Osteocyte (in vitro differentiated cells): ENCODE data around the gene TSR1. TPM values are rescaled to one million over a fixed set of nuclear protein-coding genes. Genes with fewer than 3 reads are reported as not detected.
A peak's percentile ranks its signal among the peaks of the same experiment; 100 is the strongest.

ENCODE experiments used
- DNase-seq: peaks from one replicate; pipeline ENCODE4 v3.0.0; 2021; ENCODE audit warnings: mixed read lengths; ENCODE audit not compliant: unreplicated experiment; ENCODE audit errors: extremely low spot score
- H3K27ac Mint-ChIP-seq: one replicate; pipeline ENCODE4 v1.8.0; 2021; ENCODE audit warnings: mild to moderate bottlenecking, mixed read lengths; ENCODE audit not compliant: unreplicated experiment
- H3K27me3 Mint-ChIP-seq: one replicate; pipeline ENCODE4 v1.8.0; 2021; ENCODE audit warnings: mixed read lengths; ENCODE audit not compliant: unreplicated experiment
- H3K36me3 Mint-ChIP-seq: one replicate; pipeline ENCODE4 v1.8.0; 2021; ENCODE audit warnings: mixed read lengths; ENCODE audit not compliant: unreplicated experiment
- H3K4me1 Mint-ChIP-seq: one replicate; pipeline ENCODE4 v1.8.0; 2021; ENCODE audit warnings: mixed read lengths; ENCODE audit not compliant: unreplicated experiment
- H3K4me3 Mint-ChIP-seq: one replicate; pipeline ENCODE4 v1.8.0; 2021; ENCODE audit warnings: mild to moderate bottlenecking, moderate library complexity, mixed read lengths; ENCODE audit not compliant: unreplicated experiment
- H3K9me3 Mint-ChIP-seq: one replicate; pipeline ENCODE4 v1.8.0; 2021; ENCODE audit warnings: mixed read lengths; ENCODE audit not compliant: unreplicated experiment
- total RNA-seq: library from RNA; stranded (reverse); gene quantifications from 2 replicates; pipeline ENCODE4 v1.2.1, GENCODE V29; 2021
- TF ChIP-seq, protein P1 (sequence below): fragments of 200-600 bp; sonication (generic); IDR thresholded peaks from 2 replicates; pipeline ENCODE4 v1.5.0; 2021; ENCODE audit warnings: antibody characterized with exemption, mild to moderate bottlenecking, moderate library complexity

Gene TSR1
- total RNA-seq, 1 donor from 2014 or later = 26.3 TPM

DNA sequence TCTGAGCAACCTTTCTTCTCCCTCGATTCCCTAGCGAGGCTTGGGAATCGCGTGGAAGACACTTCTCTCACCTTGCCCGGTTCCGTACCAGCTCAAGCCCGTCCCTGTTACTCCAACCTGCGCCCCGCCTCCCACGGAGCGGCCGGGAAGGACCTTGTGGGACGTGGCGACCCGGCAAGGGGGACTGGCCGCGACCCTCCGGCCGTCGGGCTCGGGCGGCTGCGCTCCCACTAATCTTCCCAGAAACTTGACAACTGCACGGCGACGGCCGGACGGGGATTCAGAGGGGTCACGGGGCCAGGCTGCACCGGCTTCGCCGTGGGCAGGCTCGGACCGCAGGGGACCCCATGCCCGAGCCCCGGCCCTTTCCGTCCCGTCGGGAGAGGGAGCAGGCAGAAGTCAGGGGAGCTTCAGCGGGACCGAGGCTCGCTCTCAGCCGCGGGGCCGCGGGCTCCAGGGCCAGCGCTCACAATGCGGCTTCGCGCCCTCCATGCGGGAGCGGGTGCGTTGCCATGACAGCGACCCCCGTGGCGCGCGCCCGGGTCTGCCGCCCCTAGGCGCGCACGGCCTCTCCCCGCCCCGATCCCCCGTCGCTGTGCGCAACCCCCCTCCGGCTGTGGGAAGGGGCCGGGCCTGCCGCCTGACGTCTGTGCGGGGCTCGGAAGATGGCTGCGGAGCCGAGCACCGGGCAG lies 741 bp upstream of the TSR1 start, which contains the start of gene SGSM2:
TSS of gene SGSM2 (plus strand) at position 650 of the 692 bp plus-strand sequence. CDS start 188 bp downstream, outside the sequence.
- Mint-ChIP-seq H3K27me3 (no peaks in the 10 kb centered on the region), H3K4me3 (peak within 1 kb of the TSS; percentile 99), H3K36me3 (peaks cover 13% of the 10 kb centered on the region), H3K27ac (peak within 1 kb of the TSS; percentile 94), H3K9me3 (no peaks in the 10 kb centered on the region), H3K4me1 (peaks cover 25% of the 10 kb centered on the region)
- TF ChIP-seq, protein P1, sequence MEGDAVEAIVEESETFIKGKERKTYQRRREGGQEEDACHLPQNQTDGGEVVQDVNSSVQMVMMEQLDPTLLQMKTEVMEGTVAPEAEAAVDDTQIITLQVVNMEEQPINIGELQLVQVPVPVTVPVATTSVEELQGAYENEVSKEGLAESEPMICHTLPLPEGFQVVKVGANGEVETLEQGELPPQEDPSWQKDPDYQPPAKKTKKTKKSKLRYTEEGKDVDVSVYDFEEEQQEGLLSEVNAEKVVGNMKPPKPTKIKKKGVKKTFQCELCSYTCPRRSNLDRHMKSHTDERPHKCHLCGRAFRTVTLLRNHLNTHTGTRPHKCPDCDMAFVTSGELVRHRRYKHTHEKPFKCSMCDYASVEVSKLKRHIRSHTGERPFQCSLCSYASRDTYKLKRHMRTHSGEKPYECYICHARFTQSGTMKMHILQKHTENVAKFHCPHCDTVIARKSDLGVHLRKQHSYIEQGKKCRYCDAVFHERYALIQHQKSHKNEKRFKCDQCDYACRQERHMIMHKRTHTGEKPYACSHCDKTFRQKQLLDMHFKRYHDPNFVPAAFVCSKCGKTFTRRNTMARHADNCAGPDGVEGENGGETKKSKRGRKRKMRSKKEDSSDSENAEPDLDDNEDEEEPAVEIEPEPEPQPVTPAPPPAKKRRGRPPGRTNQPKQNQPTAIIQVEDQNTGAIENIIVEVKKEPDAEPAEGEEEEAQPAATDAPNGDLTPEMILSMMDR = no peak
- peak; percentile 90 for DNase-seq

- no peaks in the 10 kb centered on the region for H3K27me3 Mint-ChIP-seq
- H3K4me1 Mint-ChIP-seq = peaks cover 25% of the 10 kb centered on the region
- peak overlapping the region; percentile 94 for H3K27ac Mint-ChIP-seq
- peaks cover 13% of the 10 kb centered on the region for H3K36me3 Mint-ChIP-seq
- H3K9me3 Mint-ChIP-seq = no peaks in the 10 kb centered on the region
- peak overlapping the region; percentile 99 for H3K4me3 Mint-ChIP-seq
- no peak for DNase-seq
- TF ChIP-seq, protein P1 = no peak
These were observed 487 bp downstream of the TSR1 start for GRCh38 chr17:2335726-2336214.

- no peaks in the 10 kb centered on the region for H3K27me3 Mint-ChIP-seq
- no peaks in the 10 kb centered on the region for H3K9me3 Mint-ChIP-seq
- H3K4me1 Mint-ChIP-seq = peaks cover 16% of the 10 kb centered on the region
- no peak overlapping the region for H3K27ac Mint-ChIP-seq
- H3K36me3 Mint-ChIP-seq = peaks cover 32% of the 10 kb centered on the region
- no peak for DNase-seq
- TF ChIP-seq, protein P1 = no peak
- no peak overlapping the region for H3K4me3 Mint-ChIP-seq
These were observed 5.0 kb downstream of the TSR1 start for GRCh38 chr17:2331303-2331702.

DNA sequence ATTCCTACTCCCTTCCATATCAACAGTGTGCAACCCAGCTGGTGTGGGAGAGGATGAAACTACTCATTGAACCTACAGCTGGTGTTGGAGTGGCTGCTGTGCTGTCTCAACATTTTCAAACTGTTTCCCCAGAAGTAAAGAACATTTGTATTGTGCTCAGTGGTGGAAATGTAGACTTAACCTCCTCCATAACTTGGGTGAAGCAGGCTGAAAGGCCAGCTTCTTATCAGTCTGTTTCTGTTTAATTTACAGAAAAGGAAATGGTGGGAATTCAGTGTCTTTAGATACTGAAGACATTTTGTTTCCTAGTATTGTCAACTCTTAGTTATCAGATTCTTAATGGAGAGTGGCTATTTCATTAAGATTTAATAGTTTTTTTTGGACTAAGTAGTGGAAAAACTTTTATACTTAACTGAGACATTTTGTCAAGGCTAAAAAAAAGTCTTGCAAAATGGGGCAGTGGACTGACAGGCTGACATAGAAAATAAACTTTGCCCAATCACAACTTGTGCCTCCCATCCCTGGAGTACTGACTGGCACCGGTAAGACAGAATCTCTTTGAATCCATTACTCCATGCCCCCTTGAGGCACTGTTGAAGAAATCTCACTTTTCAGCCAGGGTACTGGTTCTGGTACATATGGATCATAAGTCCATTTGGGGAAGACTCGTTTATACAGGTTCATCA lies 12.5 kb downstream of the TSR1 start:
- no peak overlapping the region for H3K4me3 Mint-ChIP-seq
- no peak for DNase-seq
- TF ChIP-seq, protein P1 = no peak
- H3K27ac Mint-ChIP-seq = no peak overlapping the region
- no peaks in the 10 kb centered on the region for H3K4me1 Mint-ChIP-seq
- no peaks in the 10 kb centered on the region for H3K27me3 Mint-ChIP-seq
- no peaks in the 10 kb centered on the region for H3K9me3 Mint-ChIP-seq
- H3K36me3 Mint-ChIP-seq = peaks cover 40% of the 10 kb centered on the region

DNA sequence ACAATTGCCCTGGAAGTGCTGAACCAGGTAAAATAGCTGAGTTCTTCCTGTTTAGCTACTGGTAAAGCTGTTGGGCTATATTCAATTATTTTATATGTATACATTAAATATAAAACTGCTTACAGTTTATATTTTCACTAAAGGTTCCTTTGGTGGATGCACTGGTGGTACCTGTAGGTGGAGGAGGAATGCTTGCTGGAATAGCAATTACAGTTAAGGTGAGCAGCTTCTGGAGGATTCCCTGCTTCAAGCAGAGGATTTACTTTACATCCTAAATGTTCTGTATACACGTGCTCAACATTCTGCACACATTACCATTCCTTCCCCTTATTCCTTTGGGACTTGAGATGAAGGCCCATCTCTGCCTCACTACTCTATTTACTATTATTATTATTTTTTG lies 14.9 kb downstream of the TSR1 start:
- H3K27me3 Mint-ChIP-seq = no peaks in the 10 kb centered on the region
- H3K9me3 Mint-ChIP-seq = no peaks in the 10 kb centered on the region
- no peak overlapping the region for H3K4me3 Mint-ChIP-seq
- peaks cover 37% of the 10 kb centered on the region for H3K36me3 Mint-ChIP-seq
- no peak for DNase-seq
- no peaks in the 10 kb centered on the region for H3K4me1 Mint-ChIP-seq
- H3K27ac Mint-ChIP-seq = no peak overlapping the region
- TF ChIP-seq, protein P1 = no peak
